HG02588 (cell line): ENCODE data around the gene DCAF6.
"Not testable (repeated sequence)": the region's sequence is repeated elsewhere in the genome, so short reads cannot be mapped to it uniquely, and the experiment has no call there.

Experiments used
- ATAC-seq: cut with Tn5 transposase; IDR thresholded peaks from one replicate; pipeline ENCODE4 v1.9.1; 2021; ENCODE audit warnings: mild to moderate bottlenecking, moderate library complexity; ENCODE audit not compliant: unreplicated experiment

Gene DCAF6

DNA sequence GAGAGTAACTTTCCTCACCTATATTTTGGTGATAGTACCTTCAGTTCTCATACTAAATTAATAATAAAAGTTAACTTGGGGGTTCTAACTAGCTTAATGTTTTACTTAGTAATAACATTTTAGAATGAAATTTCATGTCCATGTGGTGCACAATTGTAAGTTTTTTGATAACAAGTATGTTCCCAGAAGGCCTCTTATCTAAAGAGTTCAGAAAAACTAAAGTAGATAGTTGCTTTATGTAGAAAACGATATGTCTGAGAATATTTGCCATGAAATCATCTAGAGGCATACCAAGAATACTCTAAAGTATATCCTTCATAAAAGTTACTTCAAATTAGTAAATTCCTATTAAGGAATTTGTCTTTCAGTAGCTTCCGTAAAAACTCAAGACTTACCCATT lies 12.4 kb upstream of the DCAF6 start:
- ATAC-seq, result no peak

DNA sequence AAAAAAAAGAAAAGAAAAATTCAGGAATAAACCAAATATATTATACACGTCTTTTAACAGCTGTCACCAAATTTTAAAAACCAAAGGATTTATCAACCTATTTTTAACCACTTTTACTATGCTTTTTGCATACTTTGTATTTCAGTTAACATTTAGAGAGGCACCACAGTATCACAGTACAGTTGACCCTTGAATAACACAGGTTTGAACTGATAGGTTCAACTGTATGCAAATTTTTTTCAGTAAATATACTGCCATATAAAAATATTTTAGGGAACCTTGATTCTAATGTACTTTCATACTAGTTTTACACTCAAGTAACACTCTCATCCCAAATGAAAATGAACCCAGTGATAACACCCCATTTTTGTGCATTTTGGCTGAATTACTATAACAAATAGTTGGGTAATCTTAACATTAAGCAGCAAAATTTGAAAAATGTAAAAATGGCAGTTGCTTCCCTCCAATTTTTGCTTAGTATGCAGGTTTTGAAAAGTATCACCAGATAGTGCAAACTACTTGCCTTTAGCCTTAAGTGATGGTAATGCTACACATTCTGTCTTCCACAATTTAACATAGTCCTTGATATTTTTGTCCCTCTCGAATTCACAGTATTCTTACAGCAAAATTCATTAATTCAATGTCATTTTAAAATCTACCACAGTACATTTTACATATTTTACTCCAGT lies 11.8 kb upstream of the DCAF6 start:
- ATAC-seq, result no peak

DNA sequence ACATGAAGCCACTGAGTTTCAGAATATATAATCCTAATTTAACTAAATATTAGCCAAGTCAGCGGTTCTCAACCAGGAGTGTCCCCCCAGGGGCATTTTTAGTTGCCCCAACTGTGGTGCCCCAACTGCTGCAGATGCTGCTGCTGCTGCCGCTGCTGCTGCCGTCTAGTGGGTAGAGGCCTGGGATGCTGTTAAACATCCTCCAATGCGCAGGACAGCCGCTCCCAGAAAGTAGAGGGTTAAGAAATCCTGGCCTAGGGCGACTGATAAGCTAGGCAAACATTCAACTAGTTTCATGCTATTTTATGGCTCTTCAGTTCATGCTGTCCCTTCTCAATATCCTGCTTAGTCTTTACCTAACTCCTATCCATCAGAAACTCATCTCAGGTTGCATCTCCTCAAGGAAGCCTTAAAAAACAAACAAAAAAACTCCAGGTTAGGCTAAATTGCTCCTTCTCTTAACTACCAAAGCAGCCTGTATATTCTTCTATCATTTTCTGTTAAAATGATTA lies 9.9 kb upstream of the DCAF6 start:
- no peak for ATAC-seq

DNA sequence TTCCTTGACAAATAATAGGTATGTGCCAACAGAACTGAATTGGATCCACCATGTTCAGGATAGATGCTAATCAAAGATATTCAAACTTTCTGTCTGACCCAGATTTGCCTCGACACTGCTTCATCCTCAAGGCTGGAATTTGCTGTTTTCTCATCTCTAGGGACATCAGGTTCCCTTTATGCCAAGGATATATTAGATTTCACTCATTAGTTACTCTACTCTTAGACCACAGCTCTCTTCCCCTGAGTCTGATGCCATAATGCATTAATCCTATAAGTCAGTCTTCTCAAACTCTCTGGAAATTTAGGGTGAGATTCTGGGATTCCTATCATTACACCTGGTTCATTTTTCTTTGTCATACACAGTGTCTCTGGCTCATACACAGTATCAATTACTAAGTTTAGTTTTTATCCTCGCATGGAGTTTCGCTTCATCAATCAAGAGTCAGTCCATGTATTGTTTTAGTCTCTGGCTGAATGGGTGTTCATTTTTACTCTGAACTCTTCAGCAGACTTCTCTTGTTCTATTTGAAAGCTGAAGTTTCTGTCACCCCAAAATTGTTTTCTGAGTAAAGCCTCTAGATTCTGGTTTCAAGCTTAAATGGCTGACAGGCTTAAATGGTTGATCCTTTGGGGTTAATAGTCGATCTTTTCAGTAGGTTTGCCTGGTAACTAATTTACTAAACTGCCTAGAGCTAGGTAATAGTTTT lies 9.3 kb upstream of the DCAF6 start:
- no peak for ATAC-seq

DNA sequence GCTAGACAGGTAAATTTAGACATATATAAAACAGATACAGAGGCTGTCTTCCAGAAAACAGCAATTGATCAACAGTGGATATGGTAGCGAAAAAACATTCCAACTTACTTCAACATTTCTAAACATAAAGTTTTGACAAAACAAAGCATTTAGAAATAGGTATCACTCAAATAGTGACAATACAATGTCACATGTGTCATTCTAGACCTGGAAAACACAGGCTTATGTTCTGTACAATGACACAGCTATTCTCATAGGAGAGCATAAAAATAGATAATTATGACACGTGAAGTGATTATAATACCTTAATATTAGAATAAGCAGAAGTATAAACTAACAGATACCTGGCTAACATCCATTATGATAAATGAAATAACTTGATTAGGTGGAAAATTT lies 8.0 kb upstream of the DCAF6 start:
- no peak for ATAC-seq

DNA sequence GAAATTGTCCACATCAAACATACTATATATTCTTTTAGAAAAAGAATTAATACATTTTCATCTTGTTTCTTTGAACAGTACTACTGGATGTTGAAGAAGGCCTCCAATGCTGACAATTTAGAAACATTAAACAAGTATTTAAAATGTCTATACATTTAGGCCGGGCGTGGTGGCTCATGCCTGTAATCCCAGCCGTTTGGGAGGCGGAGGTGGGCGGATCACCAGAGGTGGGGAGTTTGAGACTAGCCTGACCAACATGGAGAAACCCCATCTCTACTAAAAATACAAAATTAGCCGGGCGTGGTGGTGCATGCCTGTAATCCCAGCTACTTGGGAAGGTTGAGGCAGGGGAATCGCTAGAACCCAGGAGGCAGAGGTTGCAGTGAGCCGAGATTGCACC lies 7.6 kb upstream of the DCAF6 start:
- not testable (repeated sequence) for ATAC-seq

DNA sequence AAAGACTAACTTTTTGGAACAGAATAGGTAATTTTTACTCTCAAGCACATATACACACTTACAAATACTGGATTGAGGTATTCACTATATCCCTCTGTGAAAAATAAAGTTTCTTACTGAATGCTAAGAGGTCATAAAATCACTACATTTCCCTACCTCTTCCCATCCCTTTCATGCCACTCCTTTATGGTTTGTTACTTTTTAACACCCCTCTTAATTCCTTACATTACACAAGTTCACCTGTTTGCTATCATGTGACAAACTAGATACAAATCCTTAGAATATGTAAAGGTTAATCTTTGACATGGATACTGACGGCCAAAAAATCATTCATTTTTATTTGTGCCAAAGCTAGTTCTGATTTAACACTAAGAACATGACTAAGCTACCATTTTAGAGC lies 6.8 kb upstream of the DCAF6 start:
- no peak for ATAC-seq

DNA sequence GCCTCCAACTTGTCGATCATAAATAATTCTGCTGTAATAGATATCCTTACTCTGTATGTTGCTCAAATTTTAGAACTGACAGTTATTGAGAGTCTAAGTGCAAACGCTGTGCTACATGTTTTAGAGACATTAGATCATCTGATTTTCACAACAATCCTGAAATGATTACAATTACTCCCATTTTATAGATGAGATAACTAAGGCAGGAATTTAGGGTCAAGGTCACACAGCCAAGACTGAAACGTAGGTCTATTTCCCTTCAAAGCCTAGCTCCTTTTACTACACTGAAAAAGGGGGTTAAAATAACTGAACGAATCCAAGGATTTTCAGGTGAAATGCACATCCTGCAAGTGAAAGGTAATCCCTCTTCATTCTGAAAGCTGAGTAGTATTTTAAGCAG lies 2.7 kb upstream of the DCAF6 start:
- no peak for ATAC-seq

DNA sequence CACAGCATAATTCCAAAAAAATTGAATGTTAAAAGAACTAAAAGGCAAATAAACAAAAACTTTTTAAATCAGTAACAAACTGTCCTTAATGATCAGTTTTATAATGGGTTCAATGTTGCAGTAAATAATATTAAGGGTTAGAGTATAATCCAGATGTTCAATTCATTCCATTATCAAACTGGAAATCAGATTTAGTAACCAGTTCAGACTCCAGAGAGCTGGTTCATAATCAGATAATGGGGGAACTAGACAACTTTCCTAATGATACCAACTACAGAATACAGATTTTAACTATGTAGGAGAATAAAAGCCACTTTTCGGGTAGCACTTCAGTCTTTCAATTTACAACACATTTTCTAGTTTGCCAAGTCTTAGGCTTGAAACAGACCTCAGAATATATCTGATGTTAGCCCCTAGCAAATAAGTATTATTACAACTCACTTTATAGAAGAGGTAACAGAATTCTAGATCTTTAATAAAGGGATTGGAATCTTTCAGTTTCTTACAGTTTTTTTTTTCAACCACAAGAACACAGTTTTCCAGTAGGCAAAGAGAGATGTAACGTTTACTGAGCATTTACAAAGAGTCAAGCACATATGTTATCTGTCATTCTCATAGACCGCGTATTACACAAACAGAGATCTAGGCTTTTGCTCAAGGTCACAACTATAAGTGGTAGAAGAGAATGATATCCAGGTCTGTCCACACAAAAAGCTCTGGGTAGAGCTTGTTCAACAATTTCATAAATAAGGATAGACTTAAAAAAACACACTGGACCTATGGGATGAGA lies 1.9 kb upstream of the DCAF6 start:
- no peak for ATAC-seq

DNA sequence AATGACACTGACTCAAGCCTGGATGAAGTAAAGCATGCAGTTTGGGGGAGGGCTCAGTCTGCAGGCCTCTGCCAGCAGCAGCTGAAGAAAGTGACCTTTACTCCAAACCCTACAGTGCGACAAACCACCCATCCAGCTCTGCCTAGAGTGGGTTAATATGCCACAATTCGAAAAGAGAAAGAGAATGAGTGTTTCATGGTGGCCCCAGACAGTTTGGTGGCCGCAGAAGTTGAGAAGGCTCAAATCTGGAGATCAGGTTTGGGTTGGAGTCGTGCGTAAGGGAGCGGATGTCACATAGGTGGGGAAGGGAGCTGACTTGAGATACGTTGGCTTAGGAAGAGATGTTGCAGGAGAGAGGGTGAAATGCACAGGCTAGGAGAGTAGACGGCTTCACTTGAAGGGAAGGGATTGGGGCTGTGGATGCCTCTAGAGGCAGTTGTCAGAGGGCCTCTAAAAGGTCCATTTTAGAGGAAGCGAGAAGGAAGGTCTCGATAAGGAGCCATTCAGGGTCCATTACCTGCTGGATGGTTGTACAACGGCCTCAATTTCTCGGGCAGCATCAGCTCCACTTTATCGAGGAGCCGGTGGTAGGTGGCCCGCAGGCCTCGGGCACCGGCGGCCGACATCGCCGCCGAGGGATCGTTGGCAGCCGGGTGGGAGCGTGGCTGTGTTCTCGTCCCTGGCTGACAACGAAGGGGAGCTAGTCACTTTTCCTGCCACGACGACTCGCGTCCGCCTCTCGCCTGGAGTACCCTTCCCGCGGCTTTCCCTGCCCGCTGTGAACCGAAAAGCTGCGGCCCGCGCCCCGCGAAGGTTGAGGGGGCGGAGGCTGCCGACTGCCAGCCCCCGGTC lies 1.0 kb upstream of the DCAF6 start:
- ATAC-seq, result peak; percentile 5

DNA sequence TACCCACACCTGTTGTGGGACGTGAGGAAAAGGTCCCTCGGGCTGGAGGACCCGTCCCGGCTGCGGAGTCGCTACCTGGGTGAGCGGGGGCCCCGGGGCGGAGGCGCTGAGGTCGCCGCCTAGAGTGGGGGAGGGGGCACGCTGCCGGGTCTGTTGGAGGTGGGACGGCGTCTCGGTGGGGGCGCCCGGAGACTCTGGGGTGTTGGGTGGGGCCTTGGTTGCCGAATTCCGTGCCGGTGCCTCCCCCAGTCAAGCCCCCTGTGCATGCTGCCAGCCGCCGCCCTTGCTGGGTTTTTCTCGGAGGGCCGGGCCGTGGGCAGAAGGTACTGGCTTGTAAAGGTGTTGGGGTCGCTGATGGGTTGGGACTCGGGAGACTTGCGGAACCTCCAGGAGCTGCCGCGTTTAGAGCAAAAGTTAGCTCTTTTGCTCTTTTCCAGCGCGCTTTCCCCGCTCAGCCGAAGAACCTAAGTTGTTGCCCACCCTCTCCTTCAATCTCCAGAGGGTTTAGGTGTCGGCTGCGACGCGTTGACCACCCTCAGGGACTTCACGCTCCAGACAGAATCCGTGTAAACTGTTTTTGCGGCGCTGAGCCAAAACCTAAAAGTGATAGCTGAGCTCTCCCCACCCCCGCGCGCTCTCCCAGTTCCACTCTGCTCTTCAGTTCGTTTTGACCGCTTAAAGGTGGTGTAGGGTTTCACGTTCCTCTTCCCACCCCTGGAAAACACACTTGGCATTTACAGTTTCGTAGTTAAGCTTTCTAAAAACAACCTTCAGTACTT lies 636 bp downstream of the DCAF6 start, which contains the start of gene MPC2:
Gene MPC2, minus strand, starts transcription at position 143 of the 779 bp plus-strand sequence. CDS start 1,231 bp downstream, outside the sequence.
- ATAC-seq, result peak; percentile 2

DNA sequence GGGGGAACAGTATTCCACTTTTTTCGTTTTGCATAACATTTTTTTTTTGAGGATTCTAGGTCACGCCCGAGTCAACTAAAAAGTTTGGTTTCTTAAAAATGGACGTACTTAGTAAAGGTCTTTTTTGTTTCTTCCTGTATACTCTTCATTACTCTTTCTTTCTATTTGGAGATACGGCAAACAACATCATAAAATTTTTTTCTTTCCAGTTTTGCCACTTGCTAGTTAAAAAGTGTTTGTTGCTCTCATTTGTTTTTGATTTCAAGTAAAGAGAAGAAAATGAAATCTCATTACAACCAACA lies 1.2 kb downstream of the DCAF6 start:
- ATAC-seq, result no peak

DNA sequence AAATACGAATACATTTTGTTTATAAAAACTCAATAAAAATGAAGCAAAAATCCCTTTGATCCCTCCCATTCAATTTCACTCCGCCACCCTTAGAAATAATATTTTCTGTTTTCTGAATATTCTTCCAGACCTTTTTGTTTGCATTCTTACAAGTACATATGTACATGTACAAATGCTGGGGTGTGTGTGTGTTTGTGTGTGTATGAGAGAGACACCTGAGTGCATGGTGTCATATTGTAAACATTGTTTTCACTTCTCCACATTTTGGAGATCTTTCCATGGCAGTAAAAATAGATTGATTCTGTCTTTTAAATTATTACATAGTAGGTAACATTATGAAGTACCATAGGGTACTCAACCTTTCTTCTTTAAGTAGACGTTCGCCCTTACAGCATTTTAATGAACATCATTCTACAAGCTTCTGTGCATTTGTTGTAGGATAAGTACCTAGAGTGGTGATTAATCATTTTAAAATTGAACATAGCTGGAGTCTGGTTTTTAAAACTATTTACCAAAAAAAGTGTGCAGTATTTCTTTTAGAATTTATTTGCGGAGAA lies 1.7 kb downstream of the DCAF6 start:
- ATAC-seq, result no peak

DNA sequence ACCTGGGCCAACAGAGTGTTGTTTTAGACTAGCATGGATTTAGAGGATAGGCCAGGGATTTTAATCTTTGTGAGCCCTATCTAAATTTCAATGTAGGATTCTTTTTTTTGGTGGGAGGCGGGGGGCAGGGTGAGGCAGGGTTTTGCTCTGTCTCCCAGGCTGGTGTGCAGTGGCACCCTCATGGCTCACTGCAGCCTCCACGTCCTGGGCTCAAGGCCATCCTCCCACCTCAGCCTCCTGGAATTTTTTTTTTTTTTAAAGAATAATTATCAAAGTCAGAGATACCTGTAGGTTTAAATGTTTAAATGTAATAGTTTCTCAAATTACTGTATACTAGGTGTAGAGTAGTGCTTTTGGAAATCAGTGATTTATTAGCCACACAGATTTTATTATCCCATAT lies 3.8 kb downstream of the DCAF6 start:
- no peak for ATAC-seq

DNA sequence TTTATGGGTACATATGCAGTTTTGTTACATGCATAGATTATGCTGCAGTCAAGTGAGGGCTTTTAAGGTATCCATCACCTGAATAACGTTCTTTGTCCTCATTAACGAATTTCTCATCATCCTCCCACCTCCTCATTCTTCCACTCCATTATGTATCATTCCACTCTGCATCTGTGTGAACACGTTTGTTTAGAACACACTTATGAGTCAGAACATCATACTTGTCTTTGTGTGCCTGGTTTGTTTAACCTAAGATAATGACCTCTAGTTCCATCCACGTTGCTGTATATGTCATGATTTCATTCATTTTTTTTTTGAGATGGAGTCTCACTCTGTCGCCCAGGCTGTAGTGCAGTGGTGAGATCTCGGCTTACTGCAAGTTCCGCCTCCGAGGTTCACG lies 7.1 kb downstream of the DCAF6 start:
- ATAC-seq, result no peak

DNA sequence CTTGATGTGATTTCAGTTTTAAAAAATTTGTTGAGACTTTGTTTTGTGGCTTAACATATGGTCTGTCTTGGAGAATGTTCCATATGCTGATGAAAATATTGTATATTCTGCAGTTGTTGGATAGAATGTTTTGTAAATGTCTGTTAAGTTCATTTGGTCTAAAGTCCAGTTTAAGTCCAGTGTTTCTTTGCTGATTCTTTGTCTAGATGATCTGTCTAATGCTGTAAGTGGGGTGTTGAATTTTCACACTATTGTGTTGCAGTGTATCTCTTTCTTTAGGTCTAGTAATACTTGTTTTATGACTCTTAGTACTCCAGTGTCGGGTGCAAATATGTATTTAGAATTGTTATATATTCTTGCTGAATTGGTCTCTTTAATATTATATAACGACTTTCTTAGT lies 11.2 kb downstream of the DCAF6 start:
- ATAC-seq, result no peak

DNA sequence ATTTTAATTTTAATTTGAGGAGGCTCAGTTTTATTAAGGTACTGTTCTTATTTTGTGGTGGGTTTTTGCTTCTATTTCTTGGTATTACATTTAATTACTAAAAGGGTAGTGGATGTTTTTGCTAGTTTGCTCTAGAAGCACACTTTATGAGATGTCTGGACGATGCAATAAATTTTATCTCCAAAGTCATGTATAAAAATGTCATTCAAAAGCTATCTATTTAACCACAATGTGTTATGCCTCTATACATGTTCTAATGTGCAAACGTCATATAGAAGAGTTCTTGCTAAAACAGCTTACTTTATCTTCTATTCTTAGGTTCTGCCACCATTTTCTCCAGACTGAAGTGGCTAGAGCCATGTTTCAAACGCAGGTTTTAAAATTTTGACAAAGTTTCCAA lies 13.3 kb downstream of the DCAF6 start:
- ATAC-seq, result no peak

DNA sequence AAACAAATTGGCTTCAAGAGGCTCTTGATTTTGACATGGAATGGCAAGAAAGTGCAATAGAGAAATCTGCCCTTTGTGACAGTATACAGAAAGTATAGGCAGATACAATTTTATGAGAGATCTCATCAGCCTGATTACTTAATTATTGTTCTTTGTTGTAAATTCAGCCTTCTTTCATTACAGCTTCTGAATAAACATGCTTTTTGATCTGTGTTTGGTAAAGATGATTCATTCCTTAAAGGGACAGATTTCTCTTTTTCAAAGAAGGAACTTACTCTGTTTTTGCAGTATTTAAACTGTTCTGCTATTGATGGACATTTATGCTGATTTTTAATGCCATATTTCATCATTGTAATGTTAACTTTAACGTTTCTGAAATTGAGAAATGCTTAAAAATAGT lies 14.1 kb downstream of the DCAF6 start:
- ATAC-seq, result no peak

DNA sequence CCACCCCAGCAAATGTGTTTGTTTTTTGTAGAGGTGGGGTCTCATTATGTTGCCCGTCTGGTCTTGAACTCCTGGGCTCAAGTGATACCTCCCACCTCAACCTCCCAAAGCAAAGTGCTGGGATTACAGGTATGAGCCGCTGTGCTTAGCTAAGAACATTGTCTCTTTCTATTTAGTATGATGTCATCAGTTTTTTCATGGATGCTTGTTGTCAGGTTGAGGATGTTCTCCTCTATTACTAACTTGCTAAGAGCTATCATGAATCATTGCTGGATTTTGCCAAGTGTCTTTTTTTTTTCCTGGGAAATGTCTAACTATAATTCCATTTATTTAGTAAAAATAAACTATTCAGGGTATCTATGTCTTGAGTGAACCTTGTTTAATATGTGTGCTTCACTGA lies 19.4 kb downstream of the DCAF6 start:
- no peak for ATAC-seq

DNA sequence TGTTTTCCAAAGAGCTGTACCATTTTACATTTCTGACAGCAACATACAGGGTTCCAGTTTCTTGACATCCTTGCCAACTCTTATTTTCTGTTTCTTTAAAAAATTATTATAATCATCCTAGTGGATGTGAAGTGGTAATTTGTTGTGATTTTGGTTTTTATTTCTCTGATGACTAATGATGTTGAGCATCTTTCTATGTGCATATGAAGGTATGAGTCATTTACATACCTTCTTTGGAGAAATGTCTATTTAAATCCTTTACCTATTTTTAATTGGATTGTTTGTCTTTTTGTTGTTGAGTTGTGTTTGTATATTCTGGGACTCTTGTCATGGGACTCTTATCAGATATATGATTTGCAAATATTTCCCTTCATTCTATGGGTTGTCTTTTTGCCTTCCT lies 21.2 kb downstream of the DCAF6 start:
- no peak for ATAC-seq
